Aorta (tissue), 5 donors: ENCODE results near the gene GSDMA. TPM values are rescaled to one million over a fixed set of nuclear protein-coding genes. Genes with fewer than 3 reads are reported as not detected.
"Not testable (repeated sequence)": the region's sequence is repeated elsewhere in the genome, so short reads cannot be mapped to it uniquely, and the experiment has no call there.

Source experiments
- ATAC-seq: fragments of 200-7000 bp; cut with Tn5 transposase; one replicate; pipeline ENCODE4 v1.9.1; 2022; ENCODE audit warnings: moderate library complexity; ENCODE audit not compliant: low FRiP score
- DNase-seq, 2 donors: peaks; one replicate each; pipeline ENCODE4 v3.0.0-alpha.2; 2020
- H3K27ac ChIP-seq, 2 donors: one replicate each; pipeline ENCODE4 v1.5.1; 2013; ENCODE audit warnings: low read length in 2 of 2, mild to moderate bottlenecking in 2 of 2, moderate library complexity in 2 of 2, control low read depth in 1 of 2, inconsistent platforms in 1 of 2, low read depth in 1 of 2
- H3K27me3 ChIP-seq, 2 donors: one replicate each; pipeline ENCODE4 v1.6.1; 2013; ENCODE audit warnings: control low read depth in 1 of 2, low read length in 1 of 2, mild to moderate bottlenecking in 1 of 2, moderate library complexity in 1 of 2; ENCODE audit not compliant: insufficient read depth in 2 of 2, control insufficient read depth in 1 of 2
- H3K36me3 ChIP-seq, 2 donors: one replicate each; pipeline ENCODE4 v1.6.1; 2013; ENCODE audit warnings: control low read depth in 1 of 2, low read length in 1 of 2, mild to moderate bottlenecking in 1 of 2; ENCODE audit not compliant: insufficient read depth in 2 of 2, control insufficient read depth in 1 of 2
- H3K4me1 ChIP-seq, 2 donors: one replicate each; pipeline ENCODE4 v1.6.1; 2013; ENCODE audit warnings: low read length in 2 of 2, control low read depth in 1 of 2, mild to moderate bottlenecking in 1 of 2, moderate library complexity in 1 of 2; ENCODE audit not compliant: insufficient read depth in 2 of 2, control insufficient read depth in 1 of 2
- H3K4me3 ChIP-seq, 2 donors: one replicate each; pipeline ENCODE4 v1.5.1; 2013; ENCODE audit warnings: low read length in 2 of 2, control low read depth in 1 of 2, mild to moderate bottlenecking in 1 of 2
- H3K9me3 ChIP-seq: one replicate; pipeline ENCODE4 v1.6.1; 2013; ENCODE audit warnings: mild to moderate bottlenecking, low read length; ENCODE audit not compliant: control insufficient read depth
- WGBS, 2 donors: extraction: QIAGEN DNeasy Blood & Tissue Kit; methylation state at CpG; one replicate each; pipeline ENCODE4 v1.1.7; 2013; 5-methylcytosine and 5-hydroxymethylcytosine counted together
- intact Hi-C, 2 donors: fragments of 100-400 bp; cut with DNase I; formaldehyde crosslinking; loops; one replicate each; pipeline versions ENCODE4 v1.14.2 to v1.15.0; 2022
- polyA plus RNA-seq, 2 donors: library from polyadenylated mRNA; stranded (reverse); fragments of 200-250 nt; gene quantifications; one replicate each; pipeline ENCODE4 v1.2.3, GENCODE V29; 2013
- total RNA-seq, 2 donors: library from RNA; stranded (reverse); fragmentation: NEBNext Ultra II Directional; extraction: Animal tissue kit (Norgen Biotek cat#: 25700); gene quantifications; one replicate each; pipeline ENCODE4 v1.2.1, GENCODE V29; 2021
- donor health status: healthy with polysubstance abuse.
- donor health status: Bipolar disorder and iron deficiency.
- donor health status: DM: no; HTN: no; CAD: no.
- donor health status: DM: no; HTN: no; CAD: no.
- donor health status: DM: yes; HTN: yes; CAD: no.

Gene GSDMA
- total and polyA plus RNA-seq, 4 donors = 0.28 to 6.2 (median 1.2) TPM; not detected in 1

GRCh38 chr17:39937447-39937846 is 25.4 kb upstream of the GSDMA start:
- no peak for ATAC-seq

GRCh38 chr17:39938140-39938869 is 24.5 kb upstream of the GSDMA start:
- Histone ChIP-seq H3K4me1 (no peaks in the 10 kb centered on the region), H3K9me3 (no peaks in the 10 kb centered on the region), H3K36me3 (no peaks in the 10 kb centered on the region), H3K27me3 (no peaks in the 10 kb centered on the region), H3K4me3 (no peak overlapping the region), H3K27ac (no peak overlapping the region)
- DNase-seq (no peak), ATAC-seq (no peak)
- 67 to 70% methylated on average over 8 of the region's 8 CpGs for WGBS, 2 donors
- intact Hi-C loops = no loop called here

More at GRCh38 chr17:39937447-39937846, 25.4 kb upstream of the GSDMA start:
- Histone ChIP-seq H3K27me3 (no peaks in the 10 kb centered on the region), H3K36me3 (no peaks in the 10 kb centered on the region), H3K27ac (no peak overlapping the region), H3K4me1 (no peaks in the 10 kb centered on the region), H3K9me3 (no peaks in the 10 kb centered on the region), H3K4me3 (no peak overlapping the region)
- intact Hi-C loops = no loop called here
- 94 to 96% methylated on average over 3 of the region's 3 CpGs for WGBS, 2 donors
- no peak for DNase-seq

- H3K27ac ChIP-seq = no peak overlapping the region
- no peaks in the 10 kb centered on the region for H3K9me3 ChIP-seq
- ATAC-seq (no peak), DNase-seq (no peak)
- no peak overlapping the region for H3K4me3 ChIP-seq
- no peaks in the 10 kb centered on the region for H3K36me3 ChIP-seq
- intact Hi-C loops = no loop called here
- WGBS, 2 donors = 90 to 92% methylated on average over 3 of the region's 3 CpGs
- H3K4me1 ChIP-seq = no peaks in the 10 kb centered on the region
- H3K27me3 ChIP-seq = no peaks in the 10 kb centered on the region
These were observed 23.7 kb upstream of the GSDMA start for GRCh38 chr17:39939106-39939505.

- 56 to 63% methylated on average over 6 of the region's 6 CpGs for WGBS, 2 donors
- no peaks in the 10 kb centered on the region for H3K9me3 ChIP-seq
- DNase-seq (no peak), ATAC-seq (no peak)
- H3K4me1 ChIP-seq = no peaks in the 10 kb centered on the region
- H3K27me3 ChIP-seq = no peaks in the 10 kb centered on the region
- intact Hi-C loops = no loop called here
- no peak overlapping the region for H3K27ac ChIP-seq
- H3K36me3 ChIP-seq = no peaks in the 10 kb centered on the region
- H3K4me3 ChIP-seq = no peak overlapping the region
These were observed 23.0 kb upstream of the GSDMA start for GRCh38 chr17:39939588-39940419.

GRCh38 chr17:39943702-39944392 is 19.0 kb upstream of the GSDMA start:
- 88 to 91% methylated on average over 14 of the region's 14 CpGs for WGBS, 2 donors
- DNase-seq = no peak
- Histone ChIP-seq H3K27ac (no peak overlapping the region), H3K36me3 (no peaks in the 10 kb centered on the region), H3K9me3 (no peaks in the 10 kb centered on the region), H3K4me1 (no peaks in the 10 kb centered on the region), H3K27me3 (no peaks in the 10 kb centered on the region), H3K4me3 (no peak overlapping the region)
- ATAC-seq = no peak
- intact Hi-C loops = no loop called here

GRCh38 chr17:39944393-39944711 is 18.5 kb upstream of the GSDMA start:
- H3K27ac ChIP-seq = no peak overlapping the region
- H3K27me3 ChIP-seq = no peaks in the 10 kb centered on the region
- H3K9me3 ChIP-seq = no peaks in the 10 kb centered on the region
- H3K36me3 ChIP-seq = no peaks in the 10 kb centered on the region
- 86 to 91% methylated on average over 16 of the region's 16 CpGs for WGBS, 2 donors
- intact Hi-C loops = no loop called here
- ATAC-seq = no peak
- H3K4me1 ChIP-seq = no peaks in the 10 kb centered on the region
- H3K4me3 ChIP-seq = no peak overlapping the region
- DNase-seq = no peak

GRCh38 chr17:39946551-39947330 is 16.1 kb upstream of the GSDMA start:
- Histone ChIP-seq H3K4me3 (no peak overlapping the region), H3K4me1 (no peaks in the 10 kb centered on the region), H3K27me3 (no peaks in the 10 kb centered on the region), H3K36me3 (no peaks in the 10 kb centered on the region), H3K27ac (no peak overlapping the region), H3K9me3 (no peaks in the 10 kb centered on the region)
- intact Hi-C loops = no loop called here
- WGBS, 2 donors = 85% methylated on average over 15 of the region's 15 CpGs
- ATAC-seq (no peak), DNase-seq (no peak)

- ATAC-seq, H3K4me1 ChIP-seq, H3K27me3 ChIP-seq, H3K27ac ChIP-seq, intact Hi-C loops, H3K4me3 ChIP-seq, H3K36me3 ChIP-seq, H3K9me3 ChIP-seq, DNase-seq: not testable (repeated sequence)
- 89% methylated on average over 5 of the region's 5 CpGs for WGBS, 2 donors
These were observed 14.3 kb upstream of the GSDMA start for GRCh38 chr17:39948489-39948828.
